PC-3 (cell line): ENCODE results near the gene LINGO1. TPM values are rescaled to one million over a fixed set of nuclear protein-coding genes. Genes with fewer than 3 reads are reported as not detected.

Experiments
- ATAC-seq: fragments of 200-7000 bp; cut with Tn5 transposase; 2 replicates; pipeline ENCODE4 v1.9.1; 2020; ENCODE audit warnings: mild to moderate bottlenecking, moderate library complexity
- BruUV-seq: library from RNA; stranded (reverse); fragments of 400-500 nt; replicated peaks from 2 replicates; lab custom pipeline; 2021; lab: Mats Ljungman, UMichigan
- CTCF ChIA-PET: fragments of 300-600 bp; sonication (Branson Sonifier 250); formaldehyde crosslinking; loops from one replicate; lab custom pipeline; 2022; ENCODE audit warnings: antibody characterized with exemption; lab: Charles Lee
- POLR2A ChIA-PET: fragments of 300-600 bp; sonication (Branson Sonifier 250); formaldehyde crosslinking; loops from one replicate; lab custom pipeline; 2022; ENCODE audit warnings: antibody characterized with exemption; ENCODE audit not compliant: unreplicated experiment; lab: Charles Lee
- DNase-seq: peaks from one replicate; pipeline ENCODE4 v3.0.0-alpha.2; 2015
- H2AFZ ChIP-seq: fragments of 300-600 bp; sonication (generic); 2 replicates; pipeline ENCODE4 v1.6.0; 2016; ENCODE audit warnings: antibody characterized with exemption, low read length
- H3F3A ChIP-seq: fragments of 300-600 bp; sonication (generic); one replicate; pipeline ENCODE4 v1.6.0; 2017; ENCODE audit warnings: antibody characterized with exemption, low read length, control low read depth, mild to moderate bottlenecking; ENCODE audit not compliant: unreplicated experiment
- H3K27ac ChIP-seq: fragments of 300-600 bp; sonication (generic); 2 replicates; pipeline ENCODE4 v1.5.1; 2016; ENCODE audit warnings: mild to moderate bottlenecking, low read length
- H3K27me3 ChIP-seq: fragments of 300-600 bp; sonication (generic); 2 replicates; pipeline ENCODE4 v1.6.1; 2016; ENCODE audit warnings: low read length, mixed read lengths
- H3K36me3 ChIP-seq: fragments of 300-600 bp; sonication (generic); 2 replicates; pipeline ENCODE4 v1.6.1; 2016; ENCODE audit warnings: low read depth, mixed run types, low read length, mixed read lengths
- H3K4me1 ChIP-seq: fragments of 300-600 bp; sonication (generic); 2 replicates; pipeline ENCODE4 v1.5.1; 2016; ENCODE audit warnings: low read length; ENCODE audit not compliant: insufficient read depth
- H3K4me2 ChIP-seq: fragments of 300-600 bp; sonication (generic); 2 replicates; pipeline ENCODE4 v1.6.0; 2016; ENCODE audit warnings: low read length
- H3K4me3 ChIP-seq: fragments of 300-600 bp; sonication (generic); 2 replicates; pipeline ENCODE4 v1.5.1; 2016; ENCODE audit warnings: mild to moderate bottlenecking, low read length, mixed read lengths
- H3K79me2 ChIP-seq: fragments of 300-600 bp; sonication (generic); 2 replicates; pipeline ENCODE4 v1.6.1; 2017; ENCODE audit warnings: low read length, mixed read lengths
- H3K9ac ChIP-seq: fragments of 300-600 bp; sonication (generic); 2 replicates; pipeline ENCODE4 v1.6.0; 2016; ENCODE audit warnings: mild to moderate bottlenecking, low read length
- H3K9me2 ChIP-seq: fragments of 300-600 bp; sonication (generic); replicated peaks from 2 replicates; pipeline ENCODE4 v1.6.1; 2016; ENCODE audit warnings: mixed run types, low read length, mixed read lengths
- H3K9me3 ChIP-seq: fragments of 300-600 bp; sonication (generic); 2 replicates; pipeline ENCODE4 v1.6.1; 2016; ENCODE audit warnings: low read length, mixed read lengths
- H4K20me1 ChIP-seq: fragments of 300-600 bp; sonication (generic); 2 replicates; pipeline ENCODE4 v1.6.1; 2016; ENCODE audit warnings: low read length, mixed read lengths
- CTCF ChIP-seq: fragments of 300-600 bp; sonication (generic); conservative IDR thresholded peaks from 2 replicates; pipeline ENCODE4 v1.5.1; 2017; ENCODE audit warnings: antibody characterized with exemption, low read depth, mild to moderate bottlenecking, low read length
- EZH2 ChIP-seq: fragments of 300-600 bp; sonication (generic); IDR thresholded peaks from one replicate; pipeline ENCODE4 v1.6.1; 2017; ENCODE audit warnings: antibody characterized with exemption, mild to moderate bottlenecking, low read length; ENCODE audit not compliant: unreplicated experiment
- EZH2phosphoT487 ChIP-seq: fragments of 300-600 bp; sonication (generic); IDR thresholded peaks from 2 replicates; pipeline ENCODE4 v1.6.1; 2018; ENCODE audit warnings: mild to moderate bottlenecking, antibody characterized with exemption, low read length, borderline replicate concordance
- intact Hi-C: fragments of 100-400 bp; cut with micrococcal nuclease; formaldehyde crosslinking; loops from 2 replicates; pipeline ENCODE4 v1.9.0; 2023
- total RNA-seq: library from RNA; depleted of rRNA; stranded (reverse); fragments of >200 nt; gene quantifications from 2 replicates; pipeline ENCODE4 v1.2.3, GENCODE V29; 2014

The LINGO1 gene
- total RNA-seq, 1 experiment from 2014 or later, result not detected

GRCh38 chr15:77603611-77604336 lies 28.9 kb downstream of the LINGO1 start:
- peaks cover 6% of the 10 kb centered on the region; the same call in 1 of the 2 replicates for H3K4me1 ChIP-seq
- TF ChIP-seq EZH2phosphoT487 (no peak), EZH2 (no peak), CTCF (no peak)
- no peaks in the 10 kb centered on the region for H3K9me2 ChIP-seq
- no peaks in the 10 kb centered on the region for H3K27me3 ChIP-seq
- ATAC-seq, result no peak
- H2AFZ ChIP-seq, result no peak overlapping the region
- H3K79me2 ChIP-seq, result no peaks in the 10 kb centered on the region
- no peaks in the 10 kb centered on the region for H3K9me3 ChIP-seq
- no peak overlapping the region for H3K27ac ChIP-seq
- no peak overlapping the region for H3K4me2 ChIP-seq
- intact Hi-C loops, result no loop called here
- H3K4me3 ChIP-seq, result no peak overlapping the region
- no peak for DNase-seq
- H4K20me1 ChIP-seq, result no peaks in the 10 kb centered on the region
- POLR2A ChIA-PET, result no interaction called here
- CTCF ChIA-PET, result no interaction called here
- no TSS peak for BruUV-seq
- no peaks in the 10 kb centered on the region for H3F3A ChIP-seq
- no peaks in the 10 kb centered on the region for H3K36me3 ChIP-seq
- no peak overlapping the region for H3K9ac ChIP-seq

GRCh38 chr15:77602800-77603199 lies 29.9 kb downstream of the LINGO1 start:
- peaks cover 6% of the 10 kb centered on the region; the same call in 1 of the 2 replicates for H3K4me1 ChIP-seq
- no peaks in the 10 kb centered on the region for H3K27me3 ChIP-seq
- no peaks in the 10 kb centered on the region for H4K20me1 ChIP-seq
- no peak overlapping the region for H3K27ac ChIP-seq
- H3K9me3 ChIP-seq, result no peaks in the 10 kb centered on the region
- no peak overlapping the region for H3K4me2 ChIP-seq
- H3F3A ChIP-seq, result no peaks in the 10 kb centered on the region
- H3K4me3 ChIP-seq, result no peak overlapping the region
- H3K79me2 ChIP-seq, result no peaks in the 10 kb centered on the region
- no peak overlapping the region for H3K9ac ChIP-seq
- no peaks in the 10 kb centered on the region for H3K9me2 ChIP-seq
- intact Hi-C loops, result no loop called here
- DNase-seq (no peak), ATAC-seq (no peak)
- ChIA-PET POLR2A (no interaction called here), CTCF (no interaction called here)
- no peak overlapping the region for H2AFZ ChIP-seq
- no peaks in the 10 kb centered on the region for H3K36me3 ChIP-seq
- BruUV-seq, result no TSS peak
- no peak for TF ChIP-seq CTCF
- TF ChIP-seq EZH2, result no peak
- TF ChIP-seq EZH2phosphoT487, result no peak

- Histone ChIP-seq H3K4me2 (no peak overlapping the region), H2AFZ (no peak overlapping the region), H3K27me3 (no peaks in the 10 kb centered on the region), H3K79me2 (no peaks in the 10 kb centered on the region), H3K9ac (no peak overlapping the region), H3K27ac (no peak overlapping the region), H3K9me3 (no peaks in the 10 kb centered on the region), H3K4me3 (no peak overlapping the region), H3K4me1 (peaks cover 6% of the 10 kb centered on the region; the same call in 1 of the 2 replicates), H3K36me3 (no peaks in the 10 kb centered on the region), H3K9me2 (no peaks in the 10 kb centered on the region), H3F3A (no peaks in the 10 kb centered on the region), H4K20me1 (no peaks in the 10 kb centered on the region)
- POLR2A ChIA-PET, result no interaction called here
- CTCF ChIA-PET, result no interaction called here
- DNase-seq (no peak), ATAC-seq (no peak)
- no TSS peak for BruUV-seq
- TF ChIP-seq EZH2, result no peak
- no peak for TF ChIP-seq EZH2phosphoT487
- TF ChIP-seq CTCF, result no peak
- intact Hi-C loops, result no loop called here
These were observed 32.8 kb downstream of the LINGO1 start for GRCh38 chr15:77599899-77600298.
